CMK (cell line): Measurements from ENCODE around the gene ZNF644.

ENCODE experiments used
- DNase-seq: peaks from one replicate; pipeline ENCODE4 v3.0.0-alpha.2; 2010; ENCODE audit warnings: low read depth

Gene ZNF644

DNA sequence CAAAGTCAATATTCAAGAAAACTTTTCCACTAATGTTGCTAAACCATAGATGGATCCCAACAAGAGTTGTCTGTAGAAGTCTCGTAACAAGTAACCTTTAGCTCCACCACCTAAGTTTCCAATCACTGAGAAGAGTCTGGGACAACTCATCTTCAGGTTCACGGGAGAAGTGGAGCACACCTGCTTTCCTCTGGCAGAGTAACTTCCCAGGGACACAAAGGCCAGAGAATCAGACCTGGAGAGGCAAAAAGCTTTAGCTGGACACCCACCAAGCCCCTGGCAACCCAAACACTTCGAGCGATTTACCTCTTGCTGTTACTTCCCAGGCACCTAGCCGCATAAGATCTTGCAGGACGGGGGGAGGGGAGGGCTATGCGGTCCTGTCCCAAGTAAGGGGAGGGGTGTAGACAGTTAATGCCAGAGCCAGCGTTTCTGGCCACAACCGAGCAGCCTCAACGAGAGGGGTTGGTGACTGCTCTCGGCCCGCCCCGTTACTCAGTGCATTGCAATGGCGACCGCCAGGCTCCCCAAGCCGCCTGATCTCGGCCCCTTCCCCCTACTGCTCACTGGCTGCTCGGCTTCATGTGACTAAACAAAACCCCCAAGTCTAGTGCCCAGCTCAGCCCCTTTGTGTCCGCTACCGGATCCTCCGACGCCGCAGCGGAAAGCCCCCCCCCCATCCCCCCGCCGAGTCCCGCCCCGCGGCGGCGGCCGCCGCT is 709 bp downstream of the ZNF644 start:
- DNase-seq = peak; percentile 71

DNA sequence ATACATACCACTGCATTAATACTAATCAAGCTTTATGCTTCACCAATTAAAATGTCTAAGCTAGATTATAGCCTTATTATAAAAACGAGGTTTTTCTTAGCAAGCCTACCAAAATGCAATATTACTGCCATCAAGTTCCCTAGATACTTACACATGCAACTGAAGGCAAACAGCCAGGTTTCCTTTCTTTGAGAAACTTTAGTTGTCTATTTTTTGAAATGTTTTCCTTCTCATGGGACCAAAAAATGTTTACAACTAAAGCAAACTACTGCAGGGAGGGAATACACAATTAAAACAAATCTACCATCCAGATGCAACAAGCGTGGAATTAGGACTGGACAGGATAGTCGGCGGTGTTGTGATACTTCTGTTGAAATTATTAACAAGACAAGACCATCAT is 1.3 kb downstream of the ZNF644 start:
- no peak for DNase-seq

DNA sequence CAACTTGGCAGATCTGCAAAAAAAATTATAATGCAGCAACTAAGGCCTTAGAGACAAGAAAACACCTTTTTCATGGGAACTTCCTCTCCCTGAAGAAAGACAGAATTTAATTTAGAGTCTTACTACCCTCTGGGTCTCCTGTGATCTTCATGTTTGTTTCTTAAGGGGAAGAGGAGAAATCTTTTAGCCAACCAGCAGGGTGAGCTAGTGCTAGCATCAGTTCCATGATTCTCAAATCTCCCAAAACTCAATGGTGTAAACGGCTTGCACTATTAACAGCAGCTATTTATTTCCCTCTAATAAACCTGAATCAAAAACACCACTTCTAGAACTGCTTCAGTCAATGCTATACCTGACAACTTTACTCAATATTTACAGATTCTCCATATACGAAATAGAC is 3.8 kb downstream of the ZNF644 start:
- no peak for DNase-seq

DNA sequence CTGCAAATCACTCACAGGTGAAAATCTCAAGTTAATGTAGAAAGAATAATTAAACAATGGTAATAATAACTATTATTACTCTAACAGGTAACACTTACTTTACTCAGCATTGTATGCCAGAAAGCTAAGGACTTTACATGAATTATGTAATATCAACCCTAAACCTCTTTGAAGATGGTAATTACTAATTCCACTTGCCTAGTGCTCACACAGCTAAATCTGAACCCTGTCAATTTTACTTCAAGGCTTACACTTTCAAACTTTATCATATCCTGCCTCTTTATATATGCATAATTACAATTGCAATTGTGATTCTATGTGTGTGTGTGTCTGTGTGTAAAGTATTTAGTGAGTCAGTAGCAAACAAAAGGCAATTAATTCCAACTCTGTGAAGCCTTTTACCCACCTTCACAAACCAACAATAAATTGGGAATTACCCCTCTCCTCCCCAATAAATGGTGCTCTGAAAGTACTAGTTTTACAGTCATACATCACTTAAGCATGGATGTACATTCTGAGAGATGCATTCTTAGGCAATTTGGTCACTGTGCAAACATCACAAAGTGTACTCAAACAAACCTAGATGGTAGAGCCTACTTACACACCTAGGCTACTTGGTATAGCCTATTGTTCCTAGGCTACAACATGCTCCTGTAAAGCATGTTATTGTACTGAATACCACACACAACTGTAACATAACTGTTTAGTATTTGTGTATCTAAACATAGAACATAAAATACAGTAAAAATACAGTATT is 5.9 kb downstream of the ZNF644 start:
- no peak for DNase-seq

DNA sequence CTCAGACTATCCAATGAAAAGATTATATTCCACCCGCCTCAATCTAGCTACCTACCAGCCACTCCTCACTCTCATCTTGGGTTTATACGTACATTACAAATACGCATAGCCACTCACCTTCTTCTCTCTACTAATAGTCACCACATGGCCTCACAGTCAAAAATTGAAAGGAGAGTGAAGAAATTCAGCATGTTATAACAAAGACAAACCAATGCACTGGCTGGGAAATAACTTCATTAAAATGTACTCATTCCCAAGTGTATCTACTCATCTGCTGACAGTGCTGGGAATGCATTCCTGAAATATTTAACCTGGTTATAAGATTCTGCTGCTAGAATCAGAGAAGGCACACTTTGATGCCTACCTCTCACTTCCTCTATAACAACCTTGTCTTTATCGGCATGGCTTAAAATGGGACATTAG is 6.5 kb downstream of the ZNF644 start:
- no peak for DNase-seq

DNA sequence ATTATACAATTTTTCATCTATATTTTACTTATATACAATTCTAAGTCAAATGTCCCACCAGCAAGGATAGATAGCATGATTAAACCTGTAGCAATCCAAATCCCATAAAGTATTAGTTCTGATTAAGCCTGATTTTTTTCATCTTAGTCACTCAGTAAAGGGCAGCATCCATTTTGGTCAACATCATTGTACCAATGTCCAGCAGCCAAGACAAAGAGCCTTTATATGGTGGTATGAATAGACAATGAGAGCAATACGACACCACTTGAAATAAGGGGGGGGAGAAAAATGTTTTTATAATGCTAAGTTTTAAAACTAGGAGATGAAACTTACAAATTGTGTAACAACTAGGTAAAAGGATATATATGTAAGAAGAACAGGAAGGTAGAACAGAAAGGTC is 7.4 kb downstream of the ZNF644 start:
- DNase-seq = no peak

DNA sequence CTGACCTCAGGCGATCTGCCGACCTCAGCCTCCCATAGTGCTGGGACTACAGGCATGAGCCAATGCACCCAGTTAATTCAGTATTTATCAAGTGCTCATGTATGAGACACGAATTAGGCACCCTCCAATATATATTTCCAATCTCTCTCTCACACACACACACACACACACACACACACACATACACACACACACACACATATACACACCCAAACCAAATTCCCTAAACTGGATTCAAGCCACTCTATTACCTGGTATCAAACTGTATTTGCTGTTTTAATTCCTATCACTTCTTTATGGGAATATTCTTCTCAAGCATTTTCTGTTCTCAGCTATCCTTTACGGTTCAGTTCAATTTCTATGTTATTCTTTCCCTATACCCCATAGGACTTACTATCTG is 8.5 kb downstream of the ZNF644 start:
- no peak for DNase-seq

DNA sequence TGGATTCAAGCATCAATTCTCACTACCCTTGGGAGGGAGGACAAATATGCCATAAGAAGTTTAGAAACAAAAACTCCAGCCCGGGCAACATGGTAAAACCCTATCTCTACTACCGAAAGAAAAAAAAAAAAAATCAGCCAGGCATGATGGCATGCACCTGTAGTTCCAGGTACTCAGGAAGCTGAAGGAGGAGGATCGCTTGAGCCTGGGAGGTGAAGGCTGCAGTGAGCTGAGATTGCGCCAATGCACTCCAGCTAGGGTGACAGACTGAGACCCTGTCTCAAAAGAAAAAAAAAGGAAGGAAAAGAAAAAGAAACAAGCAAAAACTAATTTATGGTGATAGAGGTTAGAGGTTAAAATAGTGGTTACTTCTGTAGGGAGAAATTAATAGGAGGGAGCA is 9.6 kb downstream of the ZNF644 start:
- DNase-seq = no peak

DNA sequence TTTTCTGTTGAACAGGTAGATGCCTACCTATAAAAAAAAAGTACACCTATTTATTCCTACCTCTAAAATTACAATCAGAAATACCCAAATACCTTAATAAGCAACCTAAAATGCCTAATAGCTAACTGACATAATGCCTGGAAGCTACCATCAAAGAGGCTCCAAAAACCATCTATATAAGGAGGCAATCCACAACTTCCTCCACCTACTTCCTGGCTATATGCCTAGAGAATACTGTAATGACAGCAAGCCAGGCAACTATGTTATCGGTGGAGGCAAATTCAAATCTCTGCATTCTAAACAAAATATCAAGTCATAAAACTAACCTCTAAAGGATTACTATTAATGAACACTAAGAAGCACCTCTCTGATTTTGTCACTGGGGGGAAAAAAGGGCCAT is 10.1 kb downstream of the ZNF644 start:
- no peak for DNase-seq

DNA sequence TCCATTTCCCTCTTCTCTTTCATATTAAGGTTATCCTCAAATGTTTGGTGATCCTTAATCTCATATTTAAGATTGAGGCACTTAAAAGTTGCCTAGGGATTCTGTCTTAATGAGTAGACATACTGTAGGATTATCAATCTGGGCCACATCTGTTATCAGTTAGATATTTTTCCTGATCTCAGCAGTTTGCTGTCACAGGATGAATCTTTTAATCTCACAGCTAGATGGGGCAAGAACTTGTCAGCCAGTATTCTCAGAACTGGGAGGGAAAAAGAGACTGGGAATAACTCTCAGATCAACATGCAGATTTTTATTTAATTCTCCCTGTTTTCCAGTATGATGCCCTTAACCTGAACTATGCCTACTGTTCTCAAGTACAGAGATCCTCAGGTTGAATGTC is 14.0 kb downstream of the ZNF644 start:
- DNase-seq = no peak

DNA sequence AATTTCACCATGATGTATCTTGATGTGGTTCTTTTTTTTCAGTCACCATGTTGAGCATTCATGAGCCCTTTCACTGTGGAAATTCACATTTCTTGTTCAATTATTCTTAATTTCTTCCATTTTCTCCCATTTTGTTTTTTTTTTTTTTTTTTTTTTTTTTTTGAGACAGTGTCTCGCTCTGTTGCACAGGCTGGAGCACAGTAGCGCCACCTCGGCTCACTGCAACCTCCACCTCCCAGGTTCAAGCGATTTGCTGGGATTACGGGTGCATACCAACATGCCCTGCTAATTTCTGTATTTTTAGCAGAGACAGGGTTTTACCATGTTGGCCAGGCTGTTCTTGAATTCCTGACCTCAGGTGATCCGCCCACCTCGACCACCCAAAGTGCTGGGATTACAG is 14.7 kb downstream of the ZNF644 start:
- no peak for DNase-seq

DNA sequence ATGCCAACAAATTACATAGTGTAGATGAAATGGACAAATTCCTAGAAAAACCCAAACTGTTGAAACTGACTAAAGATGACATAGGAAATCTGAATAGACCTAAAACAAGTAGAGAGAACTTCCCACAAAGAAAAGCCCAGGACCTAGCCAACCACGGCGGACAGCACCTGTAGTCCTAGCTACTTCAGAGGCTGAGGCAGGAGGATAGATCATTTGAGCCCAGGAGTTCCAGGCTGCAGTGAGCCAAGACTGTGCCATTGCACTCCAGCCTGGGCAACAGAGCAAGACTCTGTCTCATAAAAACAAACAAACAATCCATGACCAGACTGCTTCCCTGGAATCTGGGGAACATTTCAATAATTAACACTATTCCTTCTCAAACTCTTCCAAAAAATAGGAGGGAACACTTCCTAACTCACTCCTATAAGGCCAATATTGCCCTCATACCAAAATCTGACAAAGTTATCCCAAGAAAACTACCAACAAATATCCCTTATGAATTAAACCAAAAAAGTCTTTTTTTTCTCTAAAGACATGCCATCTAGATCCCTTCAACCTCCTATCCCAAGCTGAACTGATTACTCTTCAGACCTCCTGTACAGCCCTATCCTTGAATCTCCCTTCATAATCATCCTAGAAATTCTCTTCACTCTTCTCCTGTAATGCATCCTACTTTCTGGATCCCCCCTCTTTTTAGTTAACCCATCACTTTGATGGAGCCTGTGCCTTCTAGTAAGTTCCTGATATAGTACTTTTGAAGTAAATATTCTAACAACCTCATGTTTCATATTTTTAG is 15.5 kb downstream of the ZNF644 start:
- no peak for DNase-seq

DNA sequence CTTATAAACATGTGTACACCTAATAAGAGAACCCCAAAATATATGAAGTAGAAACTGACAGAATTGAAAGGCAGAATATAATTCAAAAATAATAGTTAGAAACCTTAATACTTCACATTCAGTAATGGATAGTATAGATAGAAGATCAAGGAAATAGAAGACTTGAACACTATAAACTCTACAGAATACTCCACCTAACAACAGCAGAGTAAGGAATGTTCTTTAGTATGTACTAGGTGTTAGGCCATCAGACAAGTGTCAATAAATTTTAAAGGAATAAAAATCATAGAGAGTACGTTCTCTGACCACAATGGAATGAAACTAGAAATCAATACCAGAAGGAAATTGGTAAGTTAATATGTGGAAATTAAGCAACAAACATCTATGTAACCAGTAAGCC is 16.6 kb downstream of the ZNF644 start:
- no peak for DNase-seq

DNA sequence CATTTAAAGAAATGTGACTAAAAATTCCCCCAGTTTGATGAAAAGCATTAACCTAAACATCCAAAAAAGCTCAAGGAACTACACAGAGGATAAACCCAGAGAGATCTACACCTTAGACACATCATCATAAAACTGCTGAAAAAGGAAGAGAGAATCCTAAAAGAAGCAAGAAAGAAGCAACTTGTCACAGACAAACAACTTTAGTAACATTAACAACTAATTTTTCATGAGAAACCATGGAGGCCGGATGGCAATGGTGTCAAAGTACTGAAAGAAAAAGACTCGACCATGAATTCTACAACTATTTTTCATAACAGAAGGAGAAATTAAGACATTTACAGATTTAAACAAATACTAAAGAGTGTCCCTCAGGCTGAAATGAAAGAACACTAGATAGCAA is 17.7 kb downstream of the ZNF644 start:
- DNase-seq = no peak

DNA sequence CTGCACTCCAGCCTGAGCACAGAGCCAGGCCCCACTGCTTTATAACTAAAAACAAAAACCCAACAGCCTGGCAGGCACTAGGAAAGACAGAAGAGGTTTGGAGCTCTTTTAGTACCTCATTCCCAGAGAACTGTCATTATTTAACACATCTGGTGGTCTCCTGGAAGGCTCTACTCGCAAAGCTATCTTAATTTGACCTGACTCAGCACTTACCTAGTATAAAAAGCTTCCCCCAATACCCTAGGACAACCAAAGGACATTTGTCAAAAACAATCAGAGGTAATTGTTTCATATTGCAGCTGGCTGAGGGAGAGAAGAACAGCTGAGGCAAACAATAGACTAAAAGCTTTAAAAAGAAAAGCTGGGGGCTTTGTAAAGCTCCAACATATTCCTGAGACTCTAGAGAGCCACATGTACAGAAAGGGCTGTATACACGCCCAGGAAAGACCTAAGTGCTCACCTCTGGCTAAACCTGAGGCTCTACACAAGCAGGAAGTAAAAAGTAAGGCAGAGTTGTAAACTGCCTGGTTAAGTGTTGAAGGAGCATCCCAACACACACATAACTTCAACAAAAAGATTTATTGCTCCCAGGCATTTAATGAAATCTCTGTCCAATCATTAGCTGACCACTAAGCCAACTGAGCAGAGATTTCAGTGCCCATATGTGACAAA is 25.0 kb downstream of the ZNF644 start:
- DNase-seq = no peak

DNA sequence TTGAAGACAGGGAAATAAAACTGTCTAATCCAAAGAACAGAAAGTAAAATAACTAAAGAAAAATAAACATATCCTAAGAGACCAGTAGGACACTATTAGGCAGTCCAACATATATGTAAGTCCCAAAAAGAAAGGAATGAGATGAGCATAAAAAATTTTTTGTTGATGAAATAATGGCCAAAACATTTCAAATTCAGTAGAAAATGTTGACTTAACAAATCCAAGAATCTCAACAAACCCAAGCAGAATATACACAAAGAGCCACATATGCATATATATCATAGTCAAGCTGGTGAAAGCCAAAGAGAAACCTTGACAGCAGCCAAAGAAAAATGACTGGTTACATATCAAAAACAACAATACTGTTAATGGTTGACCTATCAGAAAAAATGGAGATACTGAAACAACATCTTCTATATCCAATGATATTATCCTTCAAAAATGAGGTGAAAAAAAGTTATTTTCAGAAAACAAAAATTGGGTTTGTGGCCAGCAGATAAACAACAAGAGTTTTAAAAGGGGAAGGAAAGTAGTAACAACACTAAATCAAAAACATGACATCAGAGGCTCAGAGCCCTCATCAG is 26.4 kb downstream of the ZNF644 start:
- no peak for DNase-seq

DNA sequence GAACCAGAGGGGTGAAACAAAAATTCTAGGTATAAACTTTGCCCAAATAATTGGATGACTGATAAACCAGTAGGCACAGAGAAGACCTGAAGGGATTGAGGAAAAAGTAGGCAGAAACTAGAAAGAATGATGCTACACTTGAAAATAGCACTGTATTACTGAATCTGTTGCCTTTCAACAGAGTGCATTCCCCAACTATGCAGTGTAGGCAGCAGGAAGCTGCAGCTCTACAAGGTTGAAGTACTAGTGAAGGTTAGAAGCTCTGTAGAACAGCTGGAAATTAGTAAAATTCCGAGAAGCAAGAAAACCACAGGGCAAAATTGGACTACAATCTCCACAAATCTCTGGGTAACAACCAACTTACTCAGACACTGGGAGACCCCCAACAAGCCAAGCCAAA is 27.4 kb downstream of the ZNF644 start:
- no peak for DNase-seq

DNA sequence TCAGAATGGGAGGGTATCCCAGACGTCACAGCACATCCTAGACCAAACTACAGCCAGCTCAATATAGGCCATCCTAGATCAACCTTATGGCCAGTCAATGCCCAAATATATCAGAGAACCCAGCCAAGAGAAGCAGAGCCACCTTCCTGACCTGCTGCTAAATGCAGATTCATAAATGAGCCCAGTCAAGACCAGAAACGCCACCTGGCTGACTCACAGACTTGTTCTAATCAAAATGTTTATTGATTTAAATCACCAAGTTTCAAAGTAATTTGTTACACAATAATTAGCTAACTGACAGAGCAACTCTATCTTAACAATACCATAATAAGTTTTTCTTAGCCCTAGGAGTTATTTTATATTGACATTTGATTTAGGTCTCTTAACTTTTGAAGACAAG is 28.6 kb downstream of the ZNF644 start:
- DNase-seq = no peak

DNA sequence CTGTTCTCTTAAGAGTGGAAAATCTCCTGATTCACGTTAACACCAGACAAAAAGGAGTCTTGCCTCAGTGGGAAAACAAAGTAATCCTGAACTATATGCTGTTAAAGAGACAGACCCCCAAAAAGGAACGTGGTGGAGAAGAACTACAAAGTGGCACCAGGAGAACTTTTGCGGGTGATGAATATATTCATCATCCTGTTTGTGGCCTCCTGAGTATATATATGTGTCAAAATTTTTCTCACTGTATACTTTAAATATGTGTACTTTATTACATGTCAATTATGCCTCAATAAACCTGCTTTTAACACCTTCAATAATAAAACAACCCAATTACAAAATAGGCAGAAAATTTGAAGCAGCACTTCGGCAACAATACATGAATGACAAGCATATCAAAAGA is 31.1 kb downstream of the ZNF644 start:
- no peak for DNase-seq

DNA sequence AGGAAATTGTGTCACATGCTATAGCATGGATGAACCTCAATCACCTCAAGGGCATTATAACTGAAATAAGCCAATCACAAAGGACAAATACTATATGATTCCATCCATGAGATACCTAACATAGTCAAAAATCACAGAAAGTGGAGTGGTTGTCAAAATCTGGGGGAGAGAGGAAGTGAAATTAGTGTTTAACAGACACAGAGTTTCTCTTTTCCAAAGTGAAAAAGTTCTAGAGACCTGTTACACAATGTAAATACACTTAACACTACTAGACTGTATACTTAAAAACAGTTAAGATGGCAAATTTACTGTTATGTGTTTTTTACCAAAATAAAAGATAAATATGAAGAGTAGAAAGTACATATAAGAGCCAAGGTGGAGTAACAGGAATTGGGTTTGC is 31.8 kb downstream of the ZNF644 start:
- no peak for DNase-seq

DNA sequence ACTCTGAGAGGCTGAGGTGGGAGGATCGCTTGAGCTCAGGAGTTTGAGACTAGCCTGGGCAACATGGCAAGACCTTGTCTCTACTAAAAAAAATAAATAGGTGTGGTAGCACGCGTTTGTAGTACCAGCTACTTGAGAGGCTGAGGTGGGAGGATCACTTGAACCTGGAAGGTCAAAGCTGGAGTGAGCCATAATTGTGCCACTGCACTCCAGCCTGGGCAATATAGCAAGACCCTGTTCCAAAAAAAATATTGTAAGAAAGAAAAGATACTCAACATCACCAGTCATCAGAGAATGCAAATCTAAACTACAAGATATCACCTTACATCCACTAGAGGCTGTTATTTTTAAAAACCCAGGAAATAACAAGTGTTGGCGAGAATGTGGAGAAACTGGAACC is 32.5 kb downstream of the ZNF644 start:
- no peak for DNase-seq

DNA sequence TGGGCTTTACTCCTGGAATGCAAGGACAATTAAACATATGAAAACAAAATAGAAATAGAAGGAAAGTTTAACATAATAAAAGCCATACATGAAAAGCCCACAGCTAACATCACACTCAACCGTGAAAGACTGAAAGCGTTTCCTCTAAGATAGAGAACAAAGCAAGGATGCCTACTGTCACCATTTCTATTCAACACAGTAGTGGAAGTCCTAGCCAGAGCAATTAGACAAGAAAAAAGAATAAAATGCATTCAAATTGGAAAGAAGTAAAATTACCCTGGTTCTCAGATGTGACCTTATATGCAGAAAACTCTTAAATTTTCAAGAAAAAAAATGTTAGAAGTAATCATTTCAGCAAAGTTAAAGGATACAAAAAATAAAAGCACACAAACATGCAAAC is 34.0 kb downstream of the ZNF644 start:
- no peak for DNase-seq
